HG02642 (cell line): ENCODE results near the gene GLCE.
"Not testable (repeated sequence)": the region's sequence is repeated elsewhere in the genome, so short reads cannot be mapped to it uniquely, and the experiment has no call there.

Source experiments
- ATAC-seq: cut with Tn5 transposase; IDR thresholded peaks from one replicate; pipeline ENCODE4 v1.9.1; 2021; ENCODE audit warnings: mild to moderate bottlenecking; ENCODE audit not compliant: unreplicated experiment, poor library complexity

Gene GLCE

GRCh38 chr15:69293741-69294615, 133.5 kb downstream of the GLCE start:
- no peak for ATAC-seq

DNA sequence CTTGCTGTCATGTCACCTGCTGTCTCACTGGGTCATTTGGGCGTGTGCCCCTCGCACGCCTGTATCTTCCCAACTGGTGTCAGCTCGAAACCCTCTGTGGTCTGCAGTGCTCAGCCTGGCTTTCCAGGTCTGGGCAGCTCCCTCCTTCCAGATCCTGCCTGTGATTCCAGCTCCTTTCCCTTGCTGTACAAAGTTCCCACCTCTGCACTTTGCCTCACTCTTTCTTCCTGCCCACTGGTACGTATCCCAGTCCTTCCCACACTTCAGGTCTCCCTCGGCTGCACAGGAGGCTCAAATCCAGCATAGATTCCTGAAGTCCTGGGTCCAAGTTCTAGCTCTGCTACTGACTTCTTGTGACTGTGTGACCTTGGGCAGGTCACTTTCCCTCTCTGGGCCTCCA, 136.2 kb downstream of the GLCE start:
- ATAC-seq = no peak

DNA sequence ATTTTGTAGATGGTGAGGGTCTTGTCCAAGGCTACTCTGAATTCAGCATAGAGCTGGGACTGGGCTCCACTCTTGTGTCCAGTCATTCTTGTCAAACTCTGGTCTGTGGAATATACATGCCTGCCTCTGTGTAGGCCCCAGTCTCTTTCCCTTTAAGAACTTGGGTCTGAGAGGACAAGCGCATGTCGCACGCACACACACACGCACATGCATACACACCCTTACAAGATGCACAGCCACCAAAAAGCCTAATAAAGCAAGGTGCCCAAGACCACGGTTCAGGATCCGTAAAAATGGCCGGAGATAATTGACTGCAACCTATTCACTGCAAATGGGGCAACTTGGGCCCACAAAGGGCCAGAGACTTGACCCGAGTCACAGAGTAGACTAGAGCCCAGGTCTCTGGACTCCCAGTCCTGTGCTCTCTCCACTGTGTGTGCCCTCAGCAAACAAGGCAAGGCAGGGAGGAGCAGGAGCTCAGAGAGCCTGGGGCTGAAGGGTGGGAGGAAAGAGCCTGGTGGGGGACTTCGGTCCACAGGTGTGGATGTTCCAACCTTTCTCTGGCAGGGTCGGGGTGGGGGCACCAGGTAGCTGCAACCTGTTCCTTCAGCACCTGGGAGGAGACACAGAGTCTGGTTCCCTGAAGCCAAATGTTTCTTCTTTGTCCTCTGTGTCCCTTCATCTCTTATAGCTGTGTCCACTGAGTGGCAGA, 137.4 kb downstream of the GLCE start:
- ATAC-seq = no peak

DNA sequence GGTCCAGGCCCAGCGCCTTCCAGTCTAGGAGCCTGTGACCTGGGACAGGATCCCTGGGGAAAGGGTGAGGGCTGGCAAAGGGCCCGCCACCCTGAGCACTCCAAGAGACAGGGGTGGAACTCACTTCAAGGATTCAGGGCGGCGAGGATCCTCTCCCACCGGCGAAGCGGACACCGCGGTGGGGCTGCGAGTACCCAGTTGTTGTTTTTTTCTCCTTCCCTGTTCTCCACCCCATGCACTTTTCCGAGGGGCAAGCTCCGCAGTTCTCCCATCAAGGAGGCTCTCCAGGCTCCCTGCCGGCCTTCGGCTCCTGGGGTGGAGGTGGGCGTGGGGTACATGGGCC, 137.9 kb downstream of the GLCE start:
- ATAC-seq = no peak

DNA sequence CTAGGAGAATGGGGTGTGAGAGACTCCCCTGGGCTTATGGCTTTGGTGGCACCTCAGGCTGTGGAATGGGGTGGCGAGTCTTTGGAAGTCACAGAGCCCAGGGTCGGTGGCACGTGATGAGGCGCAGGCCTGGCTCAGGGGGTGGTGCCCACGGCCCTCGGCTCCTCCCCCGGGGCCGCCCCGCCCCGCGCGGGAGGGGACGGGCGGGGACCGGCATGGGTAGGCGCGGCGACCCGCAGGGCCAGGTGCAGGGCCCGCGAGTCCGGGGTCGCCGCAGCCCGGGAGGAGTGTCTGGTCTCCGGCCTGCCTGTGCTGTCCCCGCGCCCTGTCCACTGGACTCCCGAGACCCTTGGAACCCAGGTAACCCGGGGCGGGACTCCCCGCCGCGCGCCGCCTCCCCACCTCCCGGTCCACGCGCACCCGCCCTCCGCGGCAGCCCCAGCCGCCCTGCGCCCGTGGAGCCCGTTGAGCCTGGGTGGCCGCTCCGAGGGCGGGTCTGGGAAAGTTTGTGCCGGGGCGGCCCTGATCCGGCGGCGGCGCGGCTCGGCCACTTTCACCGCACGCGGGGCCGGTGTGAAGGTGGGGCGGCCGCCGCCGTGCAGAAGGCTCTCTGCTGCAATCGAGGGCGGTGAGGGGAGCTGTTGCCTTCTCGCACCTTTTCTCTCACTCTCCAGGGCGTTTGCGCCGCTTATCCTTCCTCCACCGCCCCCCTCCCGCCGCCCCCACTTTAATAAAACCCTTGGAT, 138.4 kb downstream of the GLCE start, which contains the start of gene PAQR5:
TSS of gene PAQR5 (plus strand) at position 216 of the 745 bp plus-strand sequence. CDS start 61,169 bp downstream, outside the sequence.
- ATAC-seq = no peak

DNA sequence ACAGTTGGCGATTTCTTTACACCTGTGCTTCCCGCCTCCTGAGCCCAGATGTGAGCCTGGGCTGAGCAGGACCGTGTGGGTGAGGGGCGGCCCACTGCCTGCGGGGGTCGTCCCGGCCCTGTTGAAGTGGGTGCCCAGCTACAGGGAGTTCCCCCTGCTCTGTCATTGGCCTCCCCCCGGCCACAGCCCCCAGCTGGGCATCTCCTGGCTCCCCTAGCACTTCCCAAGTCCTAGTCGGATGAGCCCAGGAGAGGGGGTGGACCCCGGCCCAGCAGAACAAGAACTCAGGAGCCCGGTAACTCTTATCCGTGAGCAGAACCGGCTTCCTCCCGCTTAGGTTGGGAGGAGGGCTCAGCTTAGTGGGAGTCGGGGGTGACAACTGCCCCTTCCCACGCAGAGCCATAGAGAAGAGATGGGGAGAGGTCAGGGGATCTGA, 139.0 kb downstream of the GLCE start:
- no peak for ATAC-seq

GRCh38 chr15:69299943-69300588, 139.6 kb downstream of the GLCE start:
- ATAC-seq = no peak

GRCh38 chr15:69301101-69301500, 140.7 kb downstream of the GLCE start:
- not testable (repeated sequence) for ATAC-seq

DNA sequence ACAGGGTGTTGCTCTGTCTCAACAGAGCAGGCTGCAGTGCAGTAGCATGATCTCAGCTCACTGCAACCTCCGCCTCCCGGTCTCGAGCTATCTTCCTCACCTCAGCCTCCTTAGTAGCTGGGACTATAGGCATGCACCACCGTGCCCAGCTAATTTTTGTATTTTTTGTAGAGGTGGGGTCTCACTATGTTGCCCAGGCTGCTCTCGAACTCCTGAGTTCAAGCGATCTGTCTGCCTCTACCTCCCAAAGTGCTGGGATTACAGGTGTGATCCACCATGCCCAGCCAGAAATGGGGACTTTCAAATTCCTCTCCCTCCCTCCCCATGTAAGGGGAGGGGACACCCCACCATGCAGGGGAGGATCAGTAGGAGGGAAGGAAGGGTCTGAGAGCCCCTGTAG, 141.7 kb downstream of the GLCE start:
- ATAC-seq = not testable (repeated sequence)

DNA sequence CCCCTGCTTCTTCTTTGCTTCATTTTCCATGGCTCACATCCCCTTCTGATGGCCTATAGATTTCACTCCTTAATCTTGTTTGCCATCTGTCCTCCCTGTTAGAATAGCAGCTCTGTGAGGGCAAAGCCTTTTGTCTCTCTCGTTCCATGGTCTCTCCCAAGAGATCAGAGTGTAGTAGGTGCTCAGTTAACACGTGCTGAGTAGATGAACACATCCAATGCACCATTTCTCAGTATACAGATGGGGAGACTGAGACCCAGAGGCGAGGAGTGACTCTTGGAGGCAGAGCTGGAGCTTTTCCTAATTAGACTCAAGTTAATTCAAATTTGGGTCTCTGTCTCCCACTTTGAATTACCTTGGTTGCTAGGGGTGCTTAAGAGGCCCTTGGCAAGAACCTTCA, 142.5 kb downstream of the GLCE start:
- no peak for ATAC-seq

- no peak for ATAC-seq
Observed at GRCh38 chr15:69303337-69304181, 143.1 kb downstream of the GLCE start.

DNA sequence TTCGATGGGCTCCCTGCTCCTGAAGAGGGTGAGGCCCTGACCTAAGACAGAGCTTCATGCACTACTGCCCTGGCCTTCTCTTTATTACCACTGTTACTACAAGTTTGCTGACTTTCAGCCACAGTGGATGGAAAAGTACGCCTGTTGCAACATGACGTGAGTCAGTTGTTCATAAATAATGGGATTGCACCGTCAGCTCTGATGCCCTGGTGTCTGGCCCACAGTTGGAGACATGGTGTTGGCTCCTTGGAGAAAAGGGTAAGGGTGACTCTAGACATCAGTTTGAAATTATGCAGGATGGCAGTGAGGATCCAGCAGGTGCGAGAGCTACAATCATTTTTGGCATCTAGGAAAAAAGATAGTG, 143.7 kb downstream of the GLCE start:
- ATAC-seq = no peak

DNA sequence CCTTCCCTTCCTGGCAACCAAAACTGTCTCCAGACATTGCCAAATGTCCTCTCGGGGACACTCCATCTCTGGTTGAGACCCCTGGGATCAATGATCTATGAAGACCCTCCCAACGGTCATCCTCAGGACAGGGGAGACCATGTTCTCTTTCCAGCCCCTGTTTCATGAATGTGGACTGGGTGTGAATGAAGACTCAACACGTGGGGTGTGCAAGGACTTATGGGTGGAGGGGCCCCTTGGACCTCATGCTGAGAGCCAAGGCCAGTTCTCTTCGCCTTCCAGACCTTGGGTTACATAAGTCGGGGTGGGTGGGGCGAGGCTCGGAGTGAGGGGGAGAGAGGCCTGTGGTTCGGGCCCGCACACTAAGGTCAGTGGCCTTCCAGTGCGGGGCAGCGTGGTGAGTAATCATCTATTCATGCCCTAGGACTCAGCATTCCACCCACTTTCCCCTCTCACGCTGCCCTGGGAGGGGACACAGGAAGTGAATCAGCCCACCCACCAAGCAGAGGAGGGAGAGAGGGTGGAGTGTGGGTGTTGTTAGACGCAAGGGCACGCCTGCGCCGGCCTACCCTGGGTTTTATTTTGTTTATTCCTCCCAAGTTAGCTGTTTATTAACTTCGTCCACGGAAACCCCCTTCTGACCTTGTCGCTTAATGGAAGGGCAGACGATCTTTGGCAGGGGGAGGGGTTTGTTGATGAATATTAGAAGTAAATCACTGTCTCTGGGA, 144.9 kb downstream of the GLCE start:
- ATAC-seq = no peak

DNA sequence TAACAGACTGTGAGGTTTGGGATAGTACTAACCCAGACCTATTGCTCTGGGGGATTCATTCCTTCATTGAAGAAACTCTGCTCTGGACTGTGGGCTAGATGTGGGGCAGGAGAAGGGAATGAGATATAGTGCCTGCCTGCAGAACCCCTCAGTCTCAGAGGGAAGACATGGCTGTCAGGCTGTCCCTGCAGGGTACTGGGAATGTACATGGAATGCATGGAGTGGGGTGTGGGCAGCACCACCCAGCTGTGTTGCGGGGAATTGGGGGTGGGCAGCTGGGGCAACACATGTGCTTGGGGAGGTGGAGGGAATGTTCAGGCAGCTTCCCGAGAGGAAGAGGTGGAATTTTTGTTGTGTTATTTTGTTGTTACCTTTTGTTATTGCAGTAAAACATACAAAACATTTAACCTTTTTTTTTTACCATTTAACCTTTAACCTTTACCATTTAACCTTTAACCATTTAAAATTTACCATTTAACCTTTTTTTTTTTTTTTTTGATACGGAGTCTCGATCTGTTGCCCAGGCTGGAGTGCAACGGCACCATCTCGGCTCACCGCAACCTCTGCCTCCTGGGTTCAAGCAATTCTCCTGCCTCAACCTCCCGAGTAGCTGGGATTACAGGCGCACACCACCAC, 145.6 kb downstream of the GLCE start:
- no peak for ATAC-seq

DNA sequence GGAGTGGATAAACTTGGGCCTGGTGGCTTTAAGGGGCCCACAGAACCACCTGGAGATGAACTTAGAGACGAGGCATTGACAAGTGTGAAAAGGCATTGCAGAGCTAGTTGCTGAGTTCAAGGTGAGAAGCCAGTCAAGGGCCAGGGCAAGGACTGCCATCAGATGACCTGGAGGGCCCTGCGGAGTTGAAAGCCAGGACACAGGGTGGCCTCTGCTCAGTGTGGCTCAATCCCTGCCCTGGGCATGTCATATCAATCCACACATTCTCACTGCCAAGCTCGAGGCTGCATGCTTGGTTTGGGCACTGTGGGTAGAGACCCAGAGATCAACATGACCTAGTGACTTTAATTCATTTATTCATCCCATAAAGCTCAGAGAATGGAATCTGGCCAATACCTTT, 147.5 kb downstream of the GLCE start:
- no peak for ATAC-seq

DNA sequence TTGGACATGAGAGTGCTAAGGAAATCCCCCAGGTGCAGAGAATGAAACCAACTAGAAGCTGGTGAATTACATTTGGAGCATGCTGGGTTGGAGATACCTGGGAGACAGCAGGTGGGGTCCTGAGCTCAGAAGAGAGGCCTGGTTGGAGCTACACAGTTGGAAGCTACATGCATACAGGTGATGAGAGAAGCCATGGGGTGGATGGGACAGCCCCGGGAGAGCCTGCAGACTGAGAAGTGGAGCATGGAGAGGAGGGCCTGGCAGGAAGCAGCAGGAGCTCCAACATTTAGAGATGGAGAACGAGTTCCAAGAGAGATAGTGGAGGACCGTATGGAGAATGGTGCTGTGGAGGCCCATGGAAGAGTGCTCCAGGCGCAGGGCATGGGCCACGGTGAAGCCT, 148.5 kb downstream of the GLCE start:
- ATAC-seq = no peak

GRCh38 chr15:69311319-69311721, 150.9 kb downstream of the GLCE start:
- no peak for ATAC-seq

DNA sequence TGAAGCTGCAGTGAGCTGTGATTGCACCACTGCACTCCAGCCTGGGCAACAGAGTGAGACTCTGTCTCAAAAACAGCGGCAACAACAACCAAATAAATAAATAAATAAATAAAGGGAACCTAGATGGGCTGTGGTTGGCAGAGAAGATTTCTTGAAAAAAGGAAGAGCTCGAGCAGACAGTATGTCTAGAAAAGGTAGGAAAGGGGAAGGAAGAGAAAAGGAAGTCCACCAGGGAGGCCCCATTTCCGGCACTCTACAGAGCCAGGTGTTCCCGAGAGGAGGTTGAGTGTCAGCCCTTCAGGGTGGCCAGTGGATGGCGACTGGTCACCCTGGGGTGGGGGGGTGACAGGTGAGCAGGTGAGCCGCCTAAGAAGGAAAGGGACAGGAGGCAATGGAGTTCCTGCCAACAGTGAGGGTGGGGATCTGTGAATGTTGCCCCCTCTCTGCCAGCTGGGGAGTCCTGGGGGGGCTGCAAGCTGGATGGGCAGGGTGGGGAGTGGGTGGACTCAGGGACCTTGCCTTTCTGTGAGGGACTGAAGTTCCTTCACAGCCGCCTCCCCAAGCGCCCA, 153.1 kb downstream of the GLCE start:
- no peak for ATAC-seq
